NCI-H1436 (cell line): Measurements from ENCODE around the gene GLRX.

ENCODE experiments used
- DNase-seq: peaks from one replicate; lab custom pipeline; 2025; lab: John Stamatoyannopoulos, UW

The GLRX gene

DNA sequence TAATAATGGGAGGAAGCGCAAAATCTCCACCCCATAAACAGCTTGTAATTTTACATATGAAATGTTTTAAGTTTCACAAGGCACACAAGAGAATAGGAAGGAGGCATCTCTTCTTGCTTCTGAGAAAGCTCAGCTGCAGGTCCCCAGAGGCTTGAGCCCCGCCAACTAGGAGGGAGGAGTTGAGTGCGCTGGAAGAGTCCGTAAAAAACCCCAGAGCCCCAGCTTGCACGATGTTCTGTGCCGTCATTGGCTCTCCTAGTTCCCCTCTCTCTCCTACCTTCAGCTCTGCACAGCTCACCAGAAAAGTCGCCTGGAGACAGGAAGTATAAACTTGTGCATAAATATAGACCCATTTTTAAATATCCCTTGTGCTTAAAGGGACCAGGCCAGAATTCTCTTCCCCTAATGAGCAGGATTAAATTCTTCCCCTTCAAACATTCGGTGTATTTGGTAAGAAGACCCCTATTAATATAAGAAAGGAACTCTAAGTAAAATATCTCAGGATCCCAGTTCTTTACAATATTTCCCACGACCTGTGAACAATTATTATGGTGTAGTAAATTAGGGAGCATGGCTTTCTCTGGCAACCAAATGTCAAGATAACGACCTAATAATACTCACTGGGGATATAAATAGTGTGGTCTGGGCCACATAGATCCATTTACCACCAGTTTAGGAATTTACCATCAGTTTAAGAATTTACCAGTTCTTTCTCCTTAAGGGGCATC lies 13.7 kb downstream of the GLRX start:
- peak; percentile 51 for DNase-seq

DNA sequence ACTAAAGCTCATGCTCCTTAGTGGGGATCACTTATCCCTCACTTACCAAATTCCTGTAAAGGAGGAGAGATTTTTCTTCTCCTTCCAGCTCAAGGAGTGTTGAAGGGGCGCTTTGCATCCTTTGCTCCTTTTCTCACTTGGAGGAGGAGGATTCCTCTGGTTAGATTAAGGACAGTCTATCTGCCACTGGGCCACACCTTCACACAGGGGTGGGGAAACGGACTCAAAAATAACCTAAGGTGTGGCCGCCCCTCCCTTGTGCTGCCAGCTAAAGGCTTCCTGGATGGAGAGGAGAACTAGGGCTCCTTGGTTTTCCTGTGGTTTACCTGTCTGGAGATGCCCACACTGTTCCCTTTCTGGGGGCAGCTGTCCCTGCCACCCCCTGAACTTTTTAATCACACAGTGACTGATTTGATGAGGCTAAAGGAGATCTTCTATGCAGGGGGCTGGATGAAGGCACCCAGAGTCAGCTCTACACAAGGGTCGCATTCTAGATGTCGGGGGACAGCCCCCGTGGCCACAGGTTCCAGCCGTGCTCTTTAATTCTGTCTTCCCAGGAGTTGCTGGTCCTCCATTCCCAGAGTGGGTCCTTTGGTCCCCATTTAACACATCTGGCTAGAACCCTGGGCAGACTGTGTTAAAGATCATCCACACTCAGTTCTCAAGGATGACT lies 14.4 kb downstream of the GLRX start:
- DNase-seq: no peak

DNA sequence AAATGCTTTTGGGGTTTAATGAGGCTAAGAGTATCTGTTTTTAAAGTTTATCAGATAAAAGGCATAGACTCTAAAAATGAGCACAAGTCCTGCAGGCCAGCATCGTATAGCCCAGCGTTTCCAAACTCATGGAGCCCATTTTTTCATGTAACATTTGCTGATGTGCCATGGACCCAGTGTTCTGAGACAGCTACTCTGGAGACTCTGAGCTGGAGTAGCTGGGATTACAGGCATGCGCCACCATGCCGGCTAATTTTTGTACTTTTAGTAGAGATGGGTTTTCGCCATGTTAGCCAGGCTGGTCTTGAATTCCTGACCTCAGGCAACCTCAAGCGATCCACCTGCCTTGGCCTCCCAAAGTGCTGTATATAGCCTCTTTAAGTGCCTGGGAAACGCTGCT lies 15.8 kb downstream of the GLRX start:
- DNase-seq: no peak

DNA sequence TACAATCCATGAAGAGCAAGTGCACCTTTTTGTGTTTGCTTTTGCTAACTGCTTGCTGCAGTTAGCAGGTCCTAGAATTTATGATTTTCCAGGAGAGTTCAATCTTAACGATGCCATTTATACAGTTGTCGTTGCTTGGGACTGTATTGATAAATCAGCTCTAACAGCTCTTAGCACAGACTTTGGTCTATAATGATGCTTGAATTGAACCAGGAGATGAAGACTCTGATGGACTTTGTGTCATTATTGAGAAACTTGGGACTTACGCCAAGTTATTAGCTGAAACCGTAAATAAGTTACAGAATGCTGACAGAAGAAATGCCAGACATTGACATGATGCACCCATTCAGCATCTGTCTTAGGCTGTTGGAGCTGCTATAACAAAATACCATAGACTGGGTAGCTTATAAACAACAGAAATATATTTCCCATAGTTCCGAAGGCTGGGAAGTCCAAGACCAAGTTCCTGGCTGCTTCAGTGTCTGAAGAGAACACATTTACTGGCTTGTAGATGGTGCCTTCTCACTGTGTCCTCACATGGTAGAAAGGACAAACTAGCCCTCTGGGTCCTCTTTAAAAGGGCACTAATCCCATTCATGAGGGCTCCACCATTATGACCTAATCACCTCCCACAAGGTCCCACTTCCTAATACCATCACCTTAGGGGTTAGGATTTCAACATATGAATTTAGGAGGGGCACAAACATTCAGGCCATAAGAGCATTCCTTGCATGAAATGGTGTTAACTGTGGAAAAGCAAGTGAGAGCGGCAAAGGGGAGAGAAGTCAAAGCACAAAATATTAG lies 17.6 kb downstream of the GLRX start:
- DNase-seq: no peak

DNA sequence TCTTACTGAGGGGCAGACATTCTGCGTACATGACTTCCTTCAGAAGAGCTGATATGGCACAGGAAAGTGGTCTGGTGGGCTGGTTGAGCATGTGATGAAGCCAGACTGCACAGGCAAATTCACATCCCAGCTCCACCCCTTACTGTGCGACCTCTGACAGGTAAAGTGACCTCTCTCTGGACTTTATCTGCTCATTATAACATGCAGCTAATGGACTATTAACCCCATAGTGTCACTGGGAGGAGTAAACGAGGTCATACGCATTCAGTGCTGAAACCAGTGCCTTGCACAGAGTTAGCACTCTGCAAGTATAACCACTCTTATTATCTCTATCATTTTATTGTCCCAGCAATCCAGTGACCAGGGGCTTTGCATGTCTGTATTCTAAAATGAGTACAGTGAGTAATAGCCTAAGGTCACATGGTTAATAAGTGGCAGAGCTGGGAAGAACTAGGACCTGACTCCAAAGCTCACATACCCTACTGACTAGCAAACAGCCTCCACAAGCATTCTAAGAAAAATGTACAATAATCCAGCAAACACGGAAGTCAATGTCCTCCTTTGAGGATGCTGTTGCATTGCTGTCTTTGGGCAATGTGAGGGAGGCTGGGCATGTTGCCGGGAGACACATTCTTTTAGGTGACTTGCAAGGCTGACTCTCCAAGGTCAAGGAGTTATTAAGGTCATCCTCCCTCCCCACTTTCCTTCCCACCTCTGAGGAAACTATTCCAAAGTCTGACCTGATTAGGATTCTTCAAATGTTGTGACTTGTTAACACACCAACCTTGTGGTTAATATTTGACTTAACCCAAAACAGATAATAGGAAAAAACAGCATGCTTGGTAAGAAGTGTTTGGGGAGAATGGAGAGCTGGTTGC lies 19.0 kb downstream of the GLRX start:
- DNase-seq: no peak

DNA sequence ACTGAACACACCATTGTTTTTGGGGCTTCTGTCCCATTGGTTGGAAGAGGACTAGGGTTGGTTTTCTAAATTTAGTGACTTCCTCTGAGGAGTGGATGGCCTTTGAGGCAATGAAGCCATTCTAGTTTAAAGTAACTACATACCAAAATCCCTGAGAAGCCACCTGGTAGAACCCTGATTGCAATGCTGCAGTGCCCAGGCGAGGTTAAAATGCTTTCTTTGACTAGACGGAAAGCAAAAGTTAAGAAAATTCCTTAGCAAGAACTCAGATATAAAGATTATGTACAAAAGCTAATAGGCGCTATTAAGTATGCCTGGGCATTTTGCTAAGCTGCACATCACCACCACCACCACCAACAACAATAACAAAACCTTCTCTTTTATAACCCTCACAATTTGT lies 20.6 kb downstream of the GLRX start:
- no peak for DNase-seq

DNA sequence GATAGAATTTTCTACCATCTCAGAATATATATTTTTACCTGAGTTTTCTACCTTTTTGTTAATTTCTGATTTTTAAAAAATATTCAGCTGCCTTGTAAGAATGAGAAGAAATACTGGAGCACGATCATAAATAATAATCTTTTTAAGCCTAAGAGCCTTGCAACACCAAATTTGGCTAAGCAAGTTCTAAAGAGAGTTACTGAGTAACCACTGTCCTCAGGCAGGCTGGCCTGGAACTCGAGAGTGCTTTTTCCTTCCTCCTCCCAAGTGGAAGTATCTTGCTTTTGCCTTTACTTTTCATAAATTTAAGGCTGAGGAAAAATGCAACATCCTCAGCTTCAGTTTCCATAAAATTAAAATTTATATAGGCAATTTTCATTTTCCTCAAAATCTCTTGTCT lies 21.0 kb downstream of the GLRX start:
- DNase-seq: no peak

DNA sequence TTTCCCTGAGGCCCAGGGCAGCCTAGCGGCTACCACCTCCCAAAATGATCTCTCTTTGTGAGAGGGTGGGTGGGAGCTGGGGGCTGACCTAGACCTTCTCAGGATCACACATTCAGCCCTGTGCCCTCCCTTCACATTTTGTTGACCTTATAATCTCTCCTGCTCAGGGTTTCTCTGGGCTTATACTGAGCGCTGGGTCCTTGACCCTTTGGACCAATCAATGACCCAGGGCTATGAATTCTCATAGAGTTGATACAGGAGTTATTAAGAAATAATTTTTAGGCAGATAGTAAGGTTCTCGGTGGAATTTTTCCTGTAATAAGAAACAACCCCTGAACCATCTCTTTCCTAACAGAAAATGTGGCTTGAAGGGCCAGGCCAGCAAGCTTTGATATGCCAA lies 22.0 kb downstream of the GLRX start:
- DNase-seq: no peak

DNA sequence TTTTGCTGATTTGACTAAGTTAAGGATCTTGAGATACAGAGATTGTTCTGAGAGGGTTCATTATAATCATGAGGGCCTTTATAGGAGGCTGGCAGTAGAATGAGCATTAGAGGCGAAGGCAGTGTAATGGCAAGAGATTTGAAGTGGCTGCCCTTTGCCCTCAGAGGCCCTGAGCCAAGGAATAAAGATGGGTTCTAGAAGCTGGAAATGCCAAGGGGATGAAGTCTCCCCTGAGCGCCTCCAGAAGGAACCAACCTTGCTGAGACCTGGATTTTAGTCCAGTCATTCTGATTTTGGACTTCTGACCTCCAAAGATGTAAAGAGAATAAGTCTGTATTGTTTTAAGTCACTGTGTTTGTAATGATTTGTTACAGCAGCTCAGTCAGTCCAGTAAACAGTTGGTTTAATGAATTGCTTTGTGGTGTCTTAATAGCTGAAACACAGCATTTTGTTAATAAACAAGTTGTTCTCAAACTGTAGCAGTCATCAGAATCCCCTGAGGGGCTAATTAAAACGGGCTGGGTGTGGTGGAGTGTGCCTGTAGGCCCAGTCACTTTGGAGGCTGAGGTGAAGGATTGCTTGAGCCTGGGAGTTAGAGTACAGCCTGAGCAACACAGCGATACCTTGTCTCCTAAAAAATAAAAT lies 23.2 kb downstream of the GLRX start:
- no peak for DNase-seq

DNA sequence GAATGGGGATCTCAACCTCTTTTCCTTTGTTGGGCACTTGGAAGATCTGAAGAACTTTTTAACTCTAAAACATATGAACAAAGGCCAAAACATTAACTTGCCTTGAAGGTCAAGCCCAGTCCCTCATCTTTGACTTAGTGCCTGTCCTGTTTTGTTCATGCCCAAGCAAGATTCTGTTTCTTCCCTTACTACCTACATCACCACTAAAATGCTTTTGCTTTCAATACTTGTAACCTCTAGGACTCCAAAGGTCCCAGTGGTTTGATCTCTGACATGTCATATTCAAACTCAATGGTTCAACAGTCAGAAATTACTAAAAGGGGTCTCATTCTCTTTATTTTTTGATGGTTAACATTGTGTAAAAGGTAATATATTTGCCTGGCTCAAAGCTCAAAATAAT lies 24.0 kb downstream of the GLRX start:
- DNase-seq: no peak

DNA sequence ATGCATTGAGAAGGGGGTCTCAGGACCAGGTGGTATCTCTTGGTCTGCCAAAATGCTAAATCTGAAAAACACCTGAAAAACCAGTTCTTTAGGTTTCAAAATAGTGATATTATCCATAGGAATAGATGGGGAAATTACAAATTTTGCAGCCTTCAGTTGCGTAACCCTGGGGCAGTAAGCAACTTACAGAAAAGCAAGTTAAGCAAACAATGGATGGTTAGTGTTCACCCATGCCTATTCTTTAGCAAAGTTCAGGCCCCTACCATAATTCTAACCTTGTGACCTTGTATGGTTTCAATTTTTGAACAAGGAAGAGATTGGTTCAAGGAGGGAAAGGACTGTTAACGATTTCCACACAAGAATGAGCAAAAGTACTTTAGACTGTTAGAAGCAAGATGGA lies 24.5 kb downstream of the GLRX start:
- no peak for DNase-seq

DNA sequence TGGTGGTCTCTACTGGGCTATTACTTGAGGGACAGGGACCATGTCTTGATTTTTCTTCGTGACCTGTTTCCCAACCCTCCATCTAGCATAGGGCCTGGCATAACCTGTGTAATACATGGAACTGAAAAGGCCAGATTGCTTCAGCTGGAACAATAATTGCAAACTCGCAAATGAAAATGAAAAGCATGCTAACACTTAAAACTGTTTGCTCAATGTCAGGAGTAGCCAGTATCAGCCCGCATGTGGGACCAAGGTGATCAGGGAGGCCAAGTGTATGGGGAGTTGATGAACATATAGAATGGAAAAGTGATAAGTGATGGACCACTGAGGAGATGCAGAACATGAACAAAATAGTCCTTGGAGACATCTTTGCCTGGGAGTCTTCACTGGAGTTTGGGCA lies 25.2 kb downstream of the GLRX start:
- DNase-seq: no peak

DNA sequence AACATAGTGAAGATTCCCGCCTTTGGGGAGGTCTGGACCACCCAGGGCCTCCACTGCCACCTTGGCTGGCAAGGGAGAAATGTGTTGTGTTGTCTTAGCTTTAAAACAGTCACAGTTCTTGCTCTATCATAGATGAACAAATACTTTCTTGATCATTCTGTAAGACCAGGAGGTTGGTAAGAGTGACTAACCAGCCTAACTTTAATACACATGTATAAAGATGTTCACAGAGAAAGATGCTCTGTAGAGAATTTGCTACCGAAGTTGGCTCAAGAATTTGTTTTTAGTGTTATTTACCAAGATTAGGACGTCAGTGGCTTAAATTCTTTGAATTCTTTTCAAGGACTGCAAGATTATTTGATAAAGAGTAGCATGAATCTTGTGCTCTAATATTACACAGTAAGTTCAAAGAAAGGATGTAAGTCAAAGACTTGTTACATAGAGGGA lies 28.4 kb downstream of the GLRX start:
- no peak for DNase-seq

DNA sequence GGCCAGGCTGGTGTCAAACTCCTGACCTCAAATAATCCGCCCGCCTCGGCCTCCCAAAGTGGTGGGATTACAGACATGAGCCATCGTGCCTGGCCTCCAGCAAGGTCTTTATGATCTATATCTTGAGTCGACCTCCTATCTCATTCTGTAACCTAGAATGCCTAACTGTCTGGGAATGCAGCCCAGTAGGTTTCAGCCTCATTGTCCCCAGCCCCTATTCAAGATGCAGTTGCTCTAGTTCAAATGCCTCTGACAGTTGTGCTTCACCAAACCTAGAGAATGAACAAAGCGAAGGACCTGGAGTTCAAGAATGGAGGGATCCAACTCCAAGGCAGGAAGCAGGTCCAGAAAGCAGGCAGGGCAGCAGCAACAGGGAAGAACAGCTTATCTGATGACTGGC lies 30.8 kb downstream of the GLRX start:
- DNase-seq: no peak

DNA sequence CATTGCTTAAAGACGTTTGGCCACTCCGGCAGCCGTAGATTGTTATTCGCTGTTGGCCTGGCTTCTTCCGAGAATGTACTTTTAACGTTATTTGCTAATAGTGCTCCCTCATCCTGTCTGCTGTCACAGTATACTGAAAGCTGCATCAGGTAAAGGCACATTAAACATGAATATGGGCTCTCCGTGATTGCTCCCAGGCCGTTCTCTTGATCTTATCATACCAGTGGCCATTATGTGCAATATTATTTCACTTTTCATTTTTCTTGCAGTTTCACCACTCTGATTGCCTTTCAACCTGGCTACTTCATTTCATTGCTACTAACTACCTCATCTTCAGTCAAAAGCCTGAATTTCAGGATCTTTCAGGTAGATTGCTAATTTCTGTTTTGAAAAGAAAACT lies 34.0 kb downstream of the GLRX start:
- no peak for DNase-seq

DNA sequence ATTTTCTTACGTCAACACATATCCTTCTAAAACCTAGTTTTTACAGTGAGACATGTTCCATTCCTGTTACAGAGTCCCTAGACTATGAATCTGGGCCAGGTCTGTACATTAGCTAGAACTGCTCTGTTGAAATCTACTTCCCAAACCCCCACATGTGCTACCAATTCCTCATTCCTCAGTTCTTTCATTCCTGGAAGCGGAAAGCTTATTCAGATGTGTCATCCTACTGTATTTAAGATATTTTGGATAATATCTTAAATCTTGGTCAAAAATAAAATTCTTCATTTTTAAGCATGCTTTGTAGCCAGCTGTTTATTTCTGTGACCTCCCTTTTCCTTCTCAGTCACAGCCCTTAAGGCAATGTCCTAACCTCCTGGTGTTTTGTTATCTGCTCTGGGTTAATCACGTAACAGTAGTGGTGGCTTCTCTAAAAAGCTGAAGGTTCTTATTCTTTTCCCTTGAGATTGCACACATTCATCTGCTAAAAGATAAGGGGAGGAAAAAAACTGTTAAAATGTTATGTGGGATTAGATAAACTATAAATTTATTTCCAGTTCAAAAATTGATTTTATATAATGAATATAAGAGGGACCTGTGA lies 35.6 kb downstream of the GLRX start:
- DNase-seq: no peak

DNA sequence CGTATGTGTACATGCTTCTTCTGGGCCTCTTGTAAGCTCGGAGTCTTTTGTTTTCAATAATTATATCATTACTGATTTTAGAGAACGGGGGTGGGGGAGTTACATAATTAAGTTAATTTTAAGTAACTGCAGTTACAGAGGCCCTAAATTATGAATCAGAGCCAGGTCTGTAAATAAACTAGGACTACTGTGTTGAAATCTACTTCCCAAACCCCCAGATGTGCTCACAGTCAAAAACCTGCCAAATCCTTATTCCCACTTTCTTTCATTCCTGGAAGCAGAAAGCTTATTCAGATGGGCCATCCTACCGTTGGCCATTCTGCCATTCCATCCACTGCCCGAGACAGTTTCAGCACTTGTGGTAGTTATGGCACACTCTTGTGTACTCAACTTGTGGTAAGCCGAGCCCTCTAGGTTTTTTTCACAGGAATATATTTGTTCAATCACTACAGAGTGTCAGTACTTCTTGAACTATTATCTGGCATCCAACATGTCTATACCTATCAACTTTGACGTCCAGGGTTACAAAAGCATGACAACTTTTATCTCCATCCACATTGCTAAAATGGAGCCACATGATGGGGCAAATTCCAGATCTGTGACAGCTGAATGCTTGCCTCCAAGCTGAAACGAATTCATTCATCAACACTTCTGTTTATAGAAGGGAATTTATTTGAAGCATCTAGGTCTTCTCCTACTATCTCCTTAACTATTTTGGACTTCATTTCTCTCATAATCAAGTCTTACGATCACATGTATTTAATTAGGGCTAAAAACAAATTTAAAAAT lies 37.8 kb downstream of the GLRX start:
- DNase-seq: no peak

DNA sequence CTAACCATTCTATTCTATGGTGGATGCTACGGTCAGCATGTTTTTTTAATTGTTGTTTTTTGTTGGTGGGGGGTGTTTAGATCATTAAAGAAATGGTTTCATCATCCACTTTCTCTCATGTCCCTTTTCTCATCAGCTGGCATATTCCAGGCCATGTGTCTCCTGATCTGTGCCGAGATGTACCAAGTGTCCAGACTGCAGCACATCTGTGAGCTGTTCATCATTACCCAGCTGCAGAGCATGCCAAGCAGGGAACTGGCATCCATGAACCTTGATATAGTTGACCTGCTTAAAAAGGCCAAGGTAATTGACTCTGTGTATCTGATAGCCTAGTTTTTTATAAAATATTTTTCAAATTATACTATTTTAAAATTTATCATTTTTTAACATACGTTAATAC lies 38.9 kb downstream of the GLRX start:
- DNase-seq: no peak

DNA sequence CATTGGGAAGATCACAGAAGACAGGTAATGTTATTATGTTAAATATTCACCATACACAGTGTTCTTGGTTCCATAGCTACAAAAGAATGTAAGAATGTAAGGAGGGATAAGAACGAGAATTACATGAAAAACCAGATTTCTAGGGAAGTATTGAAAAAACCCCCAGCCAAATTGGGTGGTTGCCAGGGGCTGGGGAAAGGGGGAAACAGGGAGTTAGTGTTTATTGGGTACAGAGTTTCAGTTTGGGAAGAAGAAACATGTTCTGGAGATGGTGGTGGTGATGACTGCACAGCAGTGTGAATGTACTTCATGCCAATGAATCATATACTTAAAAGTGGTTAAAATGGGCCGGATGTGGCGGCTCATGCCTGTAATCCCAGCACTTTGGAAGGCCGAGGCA lies 40.3 kb downstream of the GLRX start:
- DNase-seq: no peak

DNA sequence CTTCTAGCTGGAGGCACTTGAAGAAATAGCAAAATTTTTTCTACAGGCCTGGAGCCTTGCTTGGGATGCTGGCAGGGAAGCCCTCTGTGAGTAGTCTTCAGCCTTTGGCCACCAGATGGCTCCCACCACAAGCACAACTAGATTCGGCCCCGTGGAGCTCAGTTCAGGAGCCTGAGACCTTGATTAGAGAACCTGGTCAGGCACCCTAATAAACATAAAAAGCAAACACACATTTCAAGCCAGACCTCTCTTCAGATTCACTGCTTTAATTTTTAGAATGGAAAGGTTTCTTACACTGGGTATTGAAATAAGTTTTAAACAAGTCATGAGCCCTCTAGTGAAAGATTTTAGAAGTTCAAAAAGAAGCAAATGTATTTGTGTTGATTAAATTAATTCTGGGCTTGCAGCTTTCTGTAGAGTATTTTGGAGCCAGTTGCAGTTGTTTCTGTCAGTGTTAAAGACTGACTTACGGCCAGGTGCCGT lies 41.4 kb downstream of the GLRX start:
- DNase-seq: peak; percentile 58
